Epidermal melanocyte (primary cell): ENCODE results near the gene ADCY5.

Source experiments
- DNase-seq: peaks from one replicate; pipeline ENCODE4 v3.0.0; 2011; ENCODE audit warnings: low spot score; ENCODE audit not compliant: insufficient read length

ADCY5 gene

GRCh38 chr3:123344175-123344906 lies 104.5 kb downstream of the ADCY5 start:
- no peak for DNase-seq

GRCh38 chr3:123343296-123344174 lies 105.4 kb downstream of the ADCY5 start:
- no peak for DNase-seq

GRCh38 chr3:123342631-123343080 lies 106.2 kb downstream of the ADCY5 start:
- DNase-seq = no peak

GRCh38 chr3:123341871-123342630 lies 106.8 kb downstream of the ADCY5 start:
- DNase-seq = no peak

- no peak for DNase-seq
Observed at GRCh38 chr3:123340336-123340735, 108.6 kb downstream of the ADCY5 start.

GRCh38 chr3:123339302-123339701 lies 109.6 kb downstream of the ADCY5 start:
- no peak for DNase-seq

- no peak for DNase-seq
Observed at GRCh38 chr3:123338620-123339061, 110.2 kb downstream of the ADCY5 start.

- DNase-seq = no peak
Observed at GRCh38 chr3:123337948-123338619, 110.8 kb downstream of the ADCY5 start.

GRCh38 chr3:123337226-123337625 lies 111.7 kb downstream of the ADCY5 start:
- DNase-seq = no peak

- DNase-seq = no peak
Observed at GRCh38 chr3:123336441-123336851, 112.4 kb downstream of the ADCY5 start.

- DNase-seq = no peak
Observed at GRCh38 chr3:123336001-123336400, 112.9 kb downstream of the ADCY5 start.

- DNase-seq = no peak
Observed at GRCh38 chr3:123335007-123335670, 113.8 kb downstream of the ADCY5 start.

GRCh38 chr3:123334056-123334455 lies 114.8 kb downstream of the ADCY5 start:
- no peak for DNase-seq

- DNase-seq = no peak
Observed at GRCh38 chr3:123333401-123333800, 115.5 kb downstream of the ADCY5 start.

- no peak for DNase-seq
Observed at GRCh38 chr3:123332124-123332641, 116.7 kb downstream of the ADCY5 start.

- no peak for DNase-seq
Observed at GRCh38 chr3:123331651-123332050, 117.2 kb downstream of the ADCY5 start.

GRCh38 chr3:123331006-123331405 lies 117.9 kb downstream of the ADCY5 start:
- DNase-seq = no peak

- no peak for DNase-seq
Observed at GRCh38 chr3:123330441-123330991, 118.4 kb downstream of the ADCY5 start.

GRCh38 chr3:123329636-123330340 lies 119.1 kb downstream of the ADCY5 start:
- no peak for DNase-seq
